Ectodermal cell (in vitro differentiated cells): ENCODE data around the gene TBC1D8.

Experiments
- H3K27ac ChIP-seq: 2 replicates; pipeline ENCODE4 v1.7.0; 2013; ENCODE audit warnings: mild to moderate bottlenecking, low read depth, low read length; ENCODE audit not compliant: insufficient read depth, poor library complexity, severe bottlenecking
- H3K27me3 ChIP-seq: 2 replicates; pipeline ENCODE4 v1.7.0; 2013; ENCODE audit warnings: mild to moderate bottlenecking, low read length; ENCODE audit not compliant: insufficient read depth, control insufficient read depth, poor library complexity, severe bottlenecking
- H3K36me3 ChIP-seq: one replicate; pipeline ENCODE4 v1.7.0; 2013; ENCODE audit warnings: low read length; ENCODE audit not compliant: control insufficient read depth, insufficient read depth
- H3K4me1 ChIP-seq: one replicate; pipeline ENCODE4 v1.7.0; 2013; ENCODE audit warnings: low read length; ENCODE audit not compliant: control insufficient read depth, insufficient read depth
- H3K4me3 ChIP-seq: 2 replicates; pipeline ENCODE4 v1.7.0; 2013; ENCODE audit warnings: low read depth, low read length, control low read depth; ENCODE audit not compliant: insufficient read depth
- H3K9me3 ChIP-seq: 2 replicates; pipeline ENCODE4 v1.7.0; 2013; ENCODE audit warnings: mild to moderate bottlenecking, low read length, moderate library complexity; ENCODE audit not compliant: control insufficient read depth
- WGBS, 2 experiments: methylation state at CpG; one replicate each; pipeline ENCODE4 v1.1.7; 2013; ENCODE audit warnings: missing lambda C conversion rate in 2 of 2; 5-methylcytosine and 5-hydroxymethylcytosine counted together

Gene TBC1D8

DNA sequence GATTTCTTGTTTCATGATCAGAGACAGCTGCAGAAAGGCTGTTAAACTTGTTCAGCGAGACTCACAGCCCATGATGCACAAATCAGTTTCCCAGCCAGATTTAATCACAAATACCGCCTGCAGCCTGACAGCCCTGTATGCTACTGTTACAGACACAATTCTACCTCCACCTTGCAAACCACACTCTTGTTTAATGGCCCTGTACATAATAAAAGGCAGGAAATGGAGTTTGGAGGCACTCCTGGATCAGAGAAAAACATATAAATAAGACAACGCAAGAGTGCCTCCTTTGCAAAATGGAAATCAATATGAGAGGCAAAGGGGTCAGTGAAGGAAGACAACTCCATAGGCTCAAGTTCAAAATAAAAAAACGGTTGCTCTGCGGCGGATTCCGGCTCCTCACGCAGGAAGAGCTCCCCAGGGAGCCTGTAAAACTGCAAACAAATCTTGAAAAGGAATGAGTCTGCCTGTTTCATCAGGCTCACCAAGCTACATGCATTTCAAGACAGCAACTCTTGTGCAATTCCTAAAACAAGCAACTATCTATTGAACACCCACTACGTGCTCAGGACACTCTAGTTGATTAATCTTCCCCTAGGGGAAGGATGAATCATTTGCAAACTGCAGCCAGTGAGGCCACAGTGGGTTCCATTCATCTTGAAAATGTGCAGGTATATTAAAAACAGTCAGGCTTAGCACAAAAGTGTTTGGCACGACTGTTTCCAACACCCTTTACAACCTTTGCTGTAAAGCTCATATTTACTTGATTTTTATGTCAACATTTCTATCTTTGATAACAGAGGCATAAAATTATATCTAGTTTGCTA lies 37.5 kb downstream of the TBC1D8 start:
- Histone ChIP-seq H3K27me3 (no peaks in the 10 kb centered on the region), H3K27ac (no peak overlapping the region), H3K36me3 (no peaks in the 10 kb centered on the region), H3K4me3 (no peak overlapping the region), H3K4me1 (no peaks in the 10 kb centered on the region), H3K9me3 (no peaks in the 10 kb centered on the region)
- WGBS, 2 experiments, result 20 to 21% methylated on average over 10 of the region's 10 CpGs

GRCh38 chr2:101112772-101113157 lies 38.4 kb downstream of the TBC1D8 start:
- H3K4me3 ChIP-seq, result no peak overlapping the region
- no peak overlapping the region for H3K27ac ChIP-seq
- H3K27me3 ChIP-seq, result no peaks in the 10 kb centered on the region
- no peaks in the 10 kb centered on the region for H3K9me3 ChIP-seq
- 88 to 89% methylated on average over 6 of the region's 6 CpGs for WGBS, 2 experiments
- H3K4me1 ChIP-seq, result no peaks in the 10 kb centered on the region
- H3K36me3 ChIP-seq, result no peaks in the 10 kb centered on the region

GRCh38 chr2:101111917-101112771 lies 39.0 kb downstream of the TBC1D8 start:
- no peaks in the 10 kb centered on the region for H3K36me3 ChIP-seq
- no peaks in the 10 kb centered on the region for H3K4me1 ChIP-seq
- no peak overlapping the region for H3K27ac ChIP-seq
- H3K4me3 ChIP-seq, result no peak overlapping the region
- WGBS, 2 experiments, result 90 to 93% methylated on average over 10 of the region's 10 CpGs
- no peaks in the 10 kb centered on the region for H3K9me3 ChIP-seq
- H3K27me3 ChIP-seq, result no peaks in the 10 kb centered on the region

GRCh38 chr2:101111262-101111838 lies 39.8 kb downstream of the TBC1D8 start:
- Histone ChIP-seq H3K36me3 (no peaks in the 10 kb centered on the region), H3K27me3 (no peaks in the 10 kb centered on the region), H3K9me3 (no peaks in the 10 kb centered on the region), H3K4me3 (no peak overlapping the region), H3K4me1 (no peaks in the 10 kb centered on the region), H3K27ac (no peak overlapping the region)
- 95 to 96% methylated on average over 18 of the region's 18 CpGs for WGBS, 2 experiments

DNA sequence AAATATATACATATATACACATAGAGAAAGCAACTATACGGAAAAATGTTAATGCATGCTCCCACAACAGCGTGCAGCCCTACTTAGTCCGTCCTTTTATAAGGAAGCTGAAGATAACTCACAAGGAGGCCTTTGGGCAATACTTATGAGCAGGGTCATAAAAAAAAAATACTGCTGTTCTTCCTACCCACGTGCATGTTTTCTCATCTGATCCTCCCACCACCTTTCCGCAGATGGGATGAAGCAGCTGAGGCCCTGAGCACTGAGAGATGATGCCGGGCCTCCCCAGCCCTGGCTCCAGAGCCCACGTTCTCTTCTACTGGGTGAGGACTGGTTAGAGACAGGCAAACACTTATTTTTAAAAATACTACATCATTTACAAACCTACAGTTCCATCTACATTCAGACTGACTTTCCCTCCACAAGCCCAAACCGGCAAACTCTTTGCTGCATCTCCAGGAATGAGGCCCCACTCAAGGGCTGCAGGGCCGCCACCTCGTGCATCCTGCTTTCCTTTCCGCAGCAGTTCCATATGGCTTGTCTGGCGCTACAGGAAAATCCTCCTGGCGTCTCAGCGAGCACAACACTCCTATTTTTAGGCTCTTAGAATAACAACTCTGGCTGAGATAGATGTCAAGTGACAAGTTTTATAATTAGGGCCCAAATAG lies 41.6 kb downstream of the TBC1D8 start:
- Histone ChIP-seq H3K4me3 (no peak overlapping the region), H3K27me3 (no peaks in the 10 kb centered on the region), H3K36me3 (no peaks in the 10 kb centered on the region), H3K9me3 (no peaks in the 10 kb centered on the region), H3K4me1 (no peaks in the 10 kb centered on the region), H3K27ac (no peak overlapping the region)
- WGBS, 2 experiments, result 86 to 90% methylated on average over 14 of the region's 14 CpGs

DNA sequence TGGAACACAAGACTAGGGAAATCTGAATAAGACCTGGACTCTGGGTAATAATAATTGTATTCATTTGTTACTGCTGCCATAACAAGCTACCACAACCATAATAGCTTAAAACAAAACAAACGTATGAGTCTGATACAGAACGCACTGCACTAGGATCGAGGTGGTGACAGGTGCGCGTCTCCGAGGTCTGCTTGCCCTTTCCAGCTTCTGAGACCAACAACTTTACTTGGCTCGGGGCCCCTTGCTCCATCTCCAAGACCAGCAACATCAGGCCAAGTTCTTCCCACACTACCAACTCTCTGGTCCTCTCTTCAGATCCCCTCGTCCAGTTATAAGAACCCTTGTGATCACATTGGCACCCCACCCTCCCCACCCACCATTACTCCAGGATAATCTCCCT lies 42.8 kb downstream of the TBC1D8 start:
- no peak overlapping the region for H3K4me3 ChIP-seq
- H3K4me1 ChIP-seq, result no peaks in the 10 kb centered on the region
- H3K27ac ChIP-seq, result no peak overlapping the region
- 92 to 94% methylated on average over 8 of the region's 8 CpGs for WGBS, 2 experiments
- H3K9me3 ChIP-seq, result no peaks in the 10 kb centered on the region
- H3K27me3 ChIP-seq, result no peaks in the 10 kb centered on the region
- no peaks in the 10 kb centered on the region for H3K36me3 ChIP-seq

DNA sequence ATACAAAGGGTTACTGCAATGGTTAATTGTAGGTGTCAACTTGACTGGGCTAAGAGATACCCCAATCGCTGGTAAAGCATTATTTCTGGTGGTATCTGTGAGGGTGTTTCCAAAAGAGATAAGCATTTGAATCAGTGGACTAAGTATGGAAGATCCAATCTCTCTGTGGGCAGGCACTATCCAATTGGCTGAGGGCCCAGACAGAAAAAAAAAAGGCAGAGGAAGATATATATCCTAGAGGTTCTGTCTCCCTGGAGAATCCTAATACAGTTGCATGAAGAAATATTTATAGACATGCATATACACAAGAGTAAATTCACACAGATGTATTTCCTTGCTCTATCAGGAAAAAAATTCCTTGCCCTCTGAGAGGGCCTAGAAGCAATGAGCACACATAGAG lies 43.9 kb downstream of the TBC1D8 start:
- Histone ChIP-seq H3K4me1 (no peaks in the 10 kb centered on the region), H3K4me3 (no peak overlapping the region), H3K36me3 (no peaks in the 10 kb centered on the region), H3K27me3 (no peaks in the 10 kb centered on the region), H3K9me3 (no peaks in the 10 kb centered on the region), H3K27ac (no peak overlapping the region)
- WGBS, 2 experiments, result 90 to 93% methylated on average over 1 of the region's 1 CpG

DNA sequence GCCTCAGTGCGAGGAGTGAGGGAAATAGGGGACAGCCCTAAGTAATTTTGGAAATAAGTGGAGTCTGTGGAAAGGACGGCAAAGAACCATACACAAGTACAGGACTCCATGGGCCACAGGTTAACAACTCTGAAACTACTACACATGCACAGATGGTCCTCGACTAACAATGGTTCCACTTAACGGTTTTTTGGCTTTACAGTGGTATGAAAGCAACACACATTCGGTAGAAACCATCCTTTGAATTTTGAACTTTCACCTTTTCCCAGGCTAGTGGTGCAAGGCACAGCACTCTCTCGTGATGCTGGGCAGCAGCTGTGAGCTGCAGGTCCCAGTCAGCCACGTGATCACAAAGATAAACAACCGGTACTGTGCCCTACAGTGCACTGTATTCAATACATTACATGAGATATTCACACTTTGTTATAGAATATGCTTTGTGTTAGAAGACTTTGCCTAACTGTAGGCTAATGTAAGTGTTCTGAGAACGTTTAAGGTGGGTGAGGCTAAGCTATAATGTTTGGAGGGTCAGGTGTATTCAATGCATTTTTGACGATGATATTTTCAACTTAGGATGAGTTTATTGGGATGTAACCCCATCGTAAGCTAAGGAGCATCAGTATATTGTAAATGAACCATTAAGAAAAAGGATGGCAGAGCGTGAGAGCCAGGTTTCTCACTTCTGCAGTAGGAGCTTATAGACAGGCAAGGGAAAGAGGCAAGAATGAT lies 44.6 kb downstream of the TBC1D8 start:
- Histone ChIP-seq H3K36me3 (no peaks in the 10 kb centered on the region), H3K27me3 (no peaks in the 10 kb centered on the region), H3K4me1 (no peaks in the 10 kb centered on the region), H3K4me3 (no peak overlapping the region), H3K27ac (no peak overlapping the region), H3K9me3 (no peaks in the 10 kb centered on the region)
- 80 to 82% methylated on average over 12 of the region's 12 CpGs for WGBS, 2 experiments

- no peaks in the 10 kb centered on the region for H3K27me3 ChIP-seq
- H3K4me3 ChIP-seq, result no peak overlapping the region
- no peaks in the 10 kb centered on the region for H3K9me3 ChIP-seq
- H3K27ac ChIP-seq, result no peak overlapping the region
- 93 to 95% methylated on average over 4 of the region's 4 CpGs for WGBS, 2 experiments
- no peaks in the 10 kb centered on the region for H3K4me1 ChIP-seq
- no peaks in the 10 kb centered on the region for H3K36me3 ChIP-seq
Measured at GRCh38 chr2:101105654-101106053, 45.5 kb downstream of the TBC1D8 start.
